HG03521 (cell line): Measurements from ENCODE around the gene NTM.

Experiments used
- ATAC-seq: cut with Tn5 transposase; IDR thresholded peaks from one replicate; pipeline ENCODE4 v1.9.1; 2021; ENCODE audit warnings: mild to moderate bottlenecking, moderate library complexity; ENCODE audit not compliant: unreplicated experiment

The NTM gene

DNA sequence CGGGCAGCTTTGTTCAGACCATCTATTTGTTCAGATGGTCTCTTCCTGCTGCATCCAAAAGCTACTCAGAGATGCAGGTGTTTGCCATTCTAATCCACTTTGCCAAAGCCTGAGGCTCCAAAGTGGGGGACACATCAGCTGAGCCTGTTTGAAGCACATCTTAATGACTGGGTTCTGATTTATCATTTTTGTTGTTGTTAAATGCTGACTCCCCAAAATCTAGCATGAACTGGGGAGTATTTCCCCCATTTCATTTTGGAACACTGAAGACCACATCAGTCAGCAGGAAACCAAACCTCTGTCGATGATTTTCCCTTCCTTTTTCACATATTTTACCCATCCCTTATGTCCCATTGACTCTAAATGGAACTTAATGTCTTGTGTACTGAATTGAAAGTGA lies 262.6 kb downstream of the NTM start:
- no peak for ATAC-seq

- ATAC-seq, result no peak
These were observed 263.7 kb downstream of the NTM start for GRCh38 chr11:131633921-131634715.

GRCh38 chr11:131637469-131638175 lies 267.2 kb downstream of the NTM start:
- no peak for ATAC-seq

DNA sequence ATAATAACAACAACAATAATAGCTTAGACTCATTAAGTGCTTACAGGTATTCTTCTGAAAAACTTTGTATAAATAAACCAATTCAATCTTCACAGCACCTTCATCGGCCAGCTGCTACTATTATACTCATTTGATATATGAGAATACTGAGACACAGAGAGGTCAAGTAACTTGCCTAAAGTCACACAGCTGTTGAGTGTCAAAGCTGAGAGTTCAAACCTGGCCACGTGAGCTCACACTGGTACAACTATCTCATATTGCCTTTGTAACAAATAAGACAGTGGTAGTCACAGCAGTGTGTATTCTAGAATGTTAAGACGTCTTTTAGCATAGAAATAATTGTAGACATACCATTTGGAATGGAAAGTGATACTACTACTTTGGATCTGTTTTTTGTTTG lies 268.5 kb downstream of the NTM start:
- ATAC-seq, result no peak

DNA sequence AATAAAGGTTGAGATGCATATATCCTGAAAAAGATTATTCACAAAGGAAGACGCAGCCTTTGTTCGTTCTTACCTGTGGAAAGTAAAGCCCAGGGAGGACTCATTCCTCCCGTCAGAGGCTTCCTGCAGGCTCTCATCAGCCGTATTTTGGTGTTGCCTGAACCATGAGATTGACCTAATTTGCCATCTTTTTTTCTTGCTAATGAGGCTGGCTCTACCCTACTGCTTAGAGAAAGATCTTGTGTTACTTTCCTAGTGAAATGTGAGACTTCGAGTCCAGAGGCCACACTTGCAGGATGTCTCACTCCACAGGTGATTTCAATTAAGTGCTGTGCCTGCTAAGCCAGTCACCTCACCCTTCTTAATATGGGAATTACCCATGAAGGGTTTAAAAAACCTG lies 269.9 kb downstream of the NTM start:
- ATAC-seq, result no peak

DNA sequence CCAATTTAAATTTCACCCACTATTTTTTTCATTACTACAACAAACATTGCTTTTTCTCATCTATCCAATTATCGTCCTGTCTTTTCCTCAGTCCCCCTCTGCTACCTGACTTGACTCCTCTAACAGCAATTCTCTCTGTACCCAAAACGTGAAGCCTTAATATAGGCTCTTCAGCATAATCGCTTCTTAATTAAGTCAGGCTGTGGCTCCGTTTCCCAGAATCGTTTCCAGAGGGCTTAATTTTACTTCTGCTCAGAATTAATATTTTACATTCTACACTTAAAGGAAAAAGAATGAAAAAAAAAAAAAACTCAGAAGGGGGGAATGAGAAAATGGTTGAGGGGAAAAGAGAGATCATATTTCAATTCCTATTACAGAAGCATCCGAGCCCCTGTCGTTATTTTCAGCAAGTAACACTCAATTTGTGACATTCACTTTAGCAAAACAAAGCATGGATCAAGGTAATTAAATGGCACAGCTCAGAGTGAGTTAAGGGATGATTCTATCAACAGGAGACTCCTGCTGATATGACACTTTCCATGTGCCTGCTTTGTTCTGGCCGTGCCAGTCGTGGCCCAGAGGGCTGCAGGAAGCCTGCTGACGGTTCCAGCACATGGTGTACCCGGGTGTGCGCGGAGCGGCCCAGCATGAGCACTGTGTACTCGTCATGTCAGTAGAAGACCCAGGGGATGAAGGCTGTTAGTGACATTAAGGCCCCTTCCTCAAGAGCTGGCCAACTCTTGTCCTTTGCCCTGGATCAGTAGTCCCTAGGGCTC lies 272.5 kb downstream of the NTM start:
- ATAC-seq, result no peak

DNA sequence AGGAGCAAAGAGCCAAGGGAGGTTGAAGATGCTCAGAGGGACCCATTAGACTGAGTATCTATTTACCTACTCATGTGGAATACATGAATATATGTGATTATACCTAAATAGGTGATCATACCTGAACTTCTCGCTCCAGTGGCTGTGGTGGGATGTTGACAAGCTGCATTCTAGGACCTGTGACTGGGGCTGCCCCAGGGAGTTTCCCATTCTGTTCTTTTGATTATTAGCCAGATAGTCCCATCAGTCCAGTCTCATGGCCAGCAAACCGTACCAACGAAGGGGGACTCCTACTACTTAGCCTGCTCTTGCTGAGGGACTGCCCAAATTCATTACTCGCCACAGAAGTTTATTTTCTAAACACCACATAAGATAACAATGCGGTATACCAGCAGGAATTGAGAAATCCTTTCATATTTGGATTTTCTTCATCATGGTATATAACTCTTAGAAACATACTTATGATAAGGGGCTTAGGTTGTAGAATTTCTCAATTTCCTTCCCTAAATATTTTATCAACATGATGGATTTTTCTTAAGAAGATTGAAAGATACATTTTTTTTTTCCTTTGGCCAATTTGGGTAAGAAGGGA lies 273.9 kb downstream of the NTM start:
- no peak for ATAC-seq

DNA sequence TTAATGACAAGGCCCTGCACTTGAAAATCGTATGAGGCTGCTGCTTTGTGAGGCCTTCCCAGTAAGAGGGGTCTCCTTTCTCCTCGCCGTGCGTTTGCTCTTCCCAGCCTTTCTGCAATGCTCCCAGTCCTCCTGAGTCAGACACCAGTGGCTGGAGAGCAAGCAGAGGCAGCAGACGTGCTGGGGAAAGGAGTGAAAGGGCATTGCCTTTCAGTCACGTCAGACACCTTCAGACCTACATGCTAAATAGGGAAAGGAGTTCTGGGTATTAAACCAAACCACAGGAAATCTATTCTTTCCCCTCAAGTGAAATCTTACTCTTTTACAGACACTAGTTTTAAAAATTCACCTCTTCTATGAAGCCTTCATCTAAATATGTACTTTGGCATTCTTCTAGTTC lies 274.8 kb downstream of the NTM start:
- ATAC-seq, result no peak

- no peak for ATAC-seq
These were observed 279.4 kb downstream of the NTM start for GRCh38 chr11:131649856-131650255.

DNA sequence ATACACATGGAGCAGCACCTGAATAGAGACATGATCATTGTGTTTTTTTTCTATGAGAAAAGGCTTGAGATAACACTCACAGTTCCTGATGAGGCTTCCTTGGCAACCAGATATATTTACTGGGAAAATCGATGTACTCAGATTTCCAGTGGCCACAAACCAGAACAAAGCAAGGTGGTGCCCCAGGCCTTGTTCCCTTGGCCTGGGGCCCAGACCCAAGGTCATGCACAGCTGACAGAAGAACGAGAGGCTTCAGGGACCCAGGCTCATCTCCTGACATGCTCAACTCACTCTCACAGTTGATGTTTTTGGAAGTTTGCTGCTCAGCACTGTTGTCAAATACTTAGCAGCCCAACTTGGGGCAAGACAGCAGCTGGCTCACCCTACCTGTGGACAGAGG lies 281.8 kb downstream of the NTM start:
- no peak for ATAC-seq

DNA sequence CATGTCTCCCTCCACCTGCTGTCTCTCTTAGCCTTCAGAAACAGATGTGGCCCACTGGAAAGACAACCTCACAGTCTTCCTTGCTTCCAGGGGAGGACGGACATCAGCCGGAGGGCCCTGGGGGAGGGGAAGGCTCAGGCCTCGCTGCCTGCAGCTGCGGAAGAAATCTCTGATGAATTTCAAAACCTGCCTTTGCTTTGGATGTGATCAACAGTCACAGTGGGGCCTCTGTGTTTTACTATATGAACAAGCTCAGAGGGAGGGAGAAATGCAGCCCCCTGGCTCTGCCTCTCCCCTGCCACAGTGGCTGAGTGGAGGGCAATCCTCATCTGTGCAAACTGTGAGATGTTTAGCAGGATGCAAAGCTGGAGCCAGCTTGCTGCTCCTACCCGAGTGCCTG lies 282.8 kb downstream of the NTM start:
- no peak for ATAC-seq

GRCh38 chr11:131654849-131655248 lies 284.4 kb downstream of the NTM start:
- ATAC-seq, result no peak

DNA sequence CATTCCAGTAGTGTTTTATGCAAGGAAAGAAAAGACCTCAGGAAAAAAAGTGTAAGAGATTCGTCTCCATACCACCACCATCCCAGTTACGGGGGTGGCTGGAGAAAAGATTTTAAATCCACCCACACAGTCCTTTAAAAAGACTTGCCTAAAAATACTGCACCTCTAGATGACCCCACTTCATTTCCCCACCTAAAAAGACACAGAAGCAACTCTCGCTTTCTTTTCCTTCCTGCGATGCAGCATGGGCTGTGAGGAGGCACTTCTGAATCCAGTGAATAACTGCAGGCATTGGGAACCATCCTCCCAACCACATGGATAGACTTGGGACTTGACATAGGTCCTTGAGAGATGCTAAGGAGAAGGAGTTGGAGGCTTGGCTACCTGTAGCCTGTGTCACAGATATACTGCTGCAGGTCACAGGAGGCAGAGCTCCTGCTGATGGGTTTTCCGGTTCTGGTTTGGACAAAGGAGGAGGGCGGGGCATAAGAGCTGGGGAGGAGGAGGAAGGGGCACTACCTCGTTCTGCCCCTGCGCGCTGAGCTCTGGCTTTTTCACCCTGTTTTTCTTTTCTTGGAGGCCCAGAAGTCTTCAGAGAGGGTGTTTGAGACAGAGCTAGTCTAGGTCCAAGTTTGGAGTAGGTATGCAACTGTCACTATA lies 285.9 kb downstream of the NTM start:
- ATAC-seq, result no peak

DNA sequence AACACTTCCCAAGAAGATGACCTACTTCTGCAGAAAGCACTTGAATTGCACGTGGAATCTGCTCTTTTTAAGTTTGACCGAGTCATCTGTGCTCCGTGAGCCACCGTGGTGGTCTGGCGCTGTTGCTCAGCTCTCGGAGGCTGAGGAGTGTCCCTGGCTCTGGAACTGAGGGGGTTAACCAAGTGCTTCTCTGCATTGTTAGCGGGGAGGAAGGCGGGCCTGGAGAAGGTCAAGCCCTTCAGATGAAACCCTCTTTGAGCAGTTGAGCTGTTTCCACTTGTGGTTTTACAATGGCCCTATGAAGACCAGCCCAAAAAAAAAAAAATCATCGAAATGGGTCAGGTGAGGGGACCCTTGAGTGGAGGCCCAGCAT lies 286.4 kb downstream of the NTM start:
- no peak for ATAC-seq

DNA sequence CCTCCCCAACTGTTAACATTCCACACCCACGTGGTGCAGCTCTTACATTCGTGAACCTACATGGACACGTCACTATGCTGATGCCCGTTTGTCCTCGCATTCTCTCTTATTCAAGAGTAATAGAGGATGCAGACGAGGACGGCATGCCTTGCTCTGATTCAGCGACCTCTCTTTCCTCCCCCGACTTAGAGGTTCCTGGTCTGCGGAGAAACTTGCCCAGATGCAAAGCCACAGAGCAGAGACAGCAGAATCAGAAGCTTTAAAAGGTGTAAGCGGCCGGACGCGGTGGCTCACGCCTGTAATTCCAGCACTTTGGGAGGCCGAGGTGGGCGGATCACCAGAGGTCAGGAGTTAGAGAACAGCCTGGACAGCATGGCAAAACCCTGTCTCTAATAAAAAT lies 288.0 kb downstream of the NTM start:
- no peak for ATAC-seq

GRCh38 chr11:131658952-131659351 lies 288.5 kb downstream of the NTM start:
- peak; percentile 71 for ATAC-seq

DNA sequence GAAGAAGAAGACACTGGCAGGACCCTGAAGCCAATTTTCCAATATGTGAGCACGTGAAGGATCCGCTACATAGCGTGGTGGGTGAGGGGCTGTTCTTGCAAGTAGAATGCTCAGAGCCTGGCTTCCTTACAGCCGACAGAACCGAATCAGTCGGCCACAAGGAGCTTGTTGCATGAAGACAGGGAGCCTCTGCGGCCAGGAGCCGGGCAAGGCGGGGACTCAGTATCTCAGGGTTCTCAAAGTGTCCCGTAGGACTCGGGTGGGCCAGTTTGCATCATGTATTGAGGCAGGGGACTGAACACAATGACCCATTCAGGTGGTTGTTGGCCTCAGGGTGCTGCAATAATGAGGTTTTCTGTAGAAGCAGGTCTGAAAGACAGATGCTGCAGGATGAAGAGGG lies 289.5 kb downstream of the NTM start:
- ATAC-seq, result no peak

DNA sequence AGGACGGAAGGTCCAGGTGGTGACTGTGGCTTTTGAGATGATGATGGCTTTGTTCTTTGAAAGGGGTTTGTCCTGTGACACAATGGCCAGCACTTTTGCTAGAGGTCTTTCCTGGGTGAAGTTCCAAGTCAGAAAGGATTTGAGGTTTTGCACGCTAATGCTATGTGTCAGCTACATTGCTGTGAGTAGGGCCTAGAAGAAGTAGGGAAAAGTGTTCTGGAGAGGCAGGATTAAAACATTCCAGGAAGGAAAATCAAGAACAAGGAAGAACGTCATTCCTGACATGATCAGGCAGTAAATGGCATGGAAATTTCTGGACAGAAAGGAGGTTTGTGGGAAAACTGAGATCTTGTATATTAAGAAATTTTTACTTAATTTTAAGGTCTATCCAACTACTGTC lies 290.7 kb downstream of the NTM start:
- ATAC-seq, result no peak

GRCh38 chr11:131662317-131662972 lies 292.0 kb downstream of the NTM start:
- ATAC-seq, result no peak

- ATAC-seq, result no peak
These were observed 292.6 kb downstream of the NTM start for GRCh38 chr11:131662993-131663392.
